GM19240 (cell line): ENCODE data around the gene ABCC12.

Source experiments
- DNase-seq: peaks from one replicate; pipeline ENCODE4 v3.0.0; 2011; ENCODE audit warnings: low spot score; ENCODE audit not compliant: insufficient read length

The ABCC12 gene

DNA sequence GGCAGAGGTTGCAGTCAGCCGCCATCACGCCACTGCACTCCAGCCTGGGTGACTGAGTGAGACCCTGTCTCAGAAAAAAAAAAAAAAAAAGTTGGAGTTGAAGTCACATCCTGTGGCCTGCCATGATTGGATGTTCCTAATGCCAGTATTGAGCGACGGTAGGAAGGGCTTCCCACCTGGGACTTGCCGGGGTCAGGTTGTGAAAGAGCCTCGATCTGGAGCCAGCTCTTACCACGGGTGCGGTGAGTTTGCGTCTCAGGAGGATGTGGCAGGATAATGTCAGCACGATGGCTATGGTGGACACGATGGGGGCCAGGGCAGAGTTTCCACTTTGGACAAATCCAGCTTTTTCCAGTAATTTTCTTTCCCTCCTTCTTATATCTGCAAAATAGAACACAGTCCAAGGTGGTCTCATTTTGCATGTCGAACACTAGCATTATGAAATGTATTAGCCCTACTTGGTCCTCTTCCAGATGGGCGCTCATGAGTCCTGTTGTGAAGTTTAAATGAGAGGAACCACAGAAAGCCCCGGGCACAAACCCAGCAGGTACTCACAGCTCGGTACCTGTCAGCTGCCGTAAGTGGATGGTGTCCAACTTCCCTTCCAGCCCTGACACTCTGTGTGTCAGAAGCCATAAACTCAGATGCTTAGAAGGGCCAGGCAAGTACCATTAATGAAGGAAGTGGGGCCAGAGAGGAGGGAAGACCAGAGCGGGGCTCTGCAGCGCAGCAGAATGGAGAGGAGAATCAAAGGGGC, 22.2 kb downstream of the ABCC12 start:
- no peak for DNase-seq

- DNase-seq, result no peak
Observed at GRCh38 chr16:48132696-48133095, 23.1 kb downstream of the ABCC12 start.

GRCh38 chr16:48131201-48131935, 24.4 kb downstream of the ABCC12 start:
- DNase-seq, result no peak

DNA sequence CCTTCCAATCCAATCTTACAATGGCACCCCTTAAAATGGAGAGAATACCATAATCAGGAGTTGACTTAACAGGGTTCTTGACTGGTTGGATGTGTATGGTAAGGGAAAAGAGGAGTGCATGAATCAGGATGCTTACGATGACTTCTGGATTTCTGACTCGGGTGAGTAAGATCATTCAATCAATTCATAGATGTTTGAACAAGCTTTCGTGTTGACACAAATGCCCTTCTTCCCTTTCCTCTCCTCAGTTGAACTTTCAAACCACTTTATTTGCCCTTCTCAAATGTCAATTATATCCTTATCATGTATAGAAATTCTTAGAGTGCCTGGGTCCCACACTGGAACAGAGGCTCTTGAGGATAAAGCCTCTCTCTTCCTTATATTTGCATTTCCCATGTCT, 25.9 kb downstream of the ABCC12 start:
- DNase-seq, result no peak

DNA sequence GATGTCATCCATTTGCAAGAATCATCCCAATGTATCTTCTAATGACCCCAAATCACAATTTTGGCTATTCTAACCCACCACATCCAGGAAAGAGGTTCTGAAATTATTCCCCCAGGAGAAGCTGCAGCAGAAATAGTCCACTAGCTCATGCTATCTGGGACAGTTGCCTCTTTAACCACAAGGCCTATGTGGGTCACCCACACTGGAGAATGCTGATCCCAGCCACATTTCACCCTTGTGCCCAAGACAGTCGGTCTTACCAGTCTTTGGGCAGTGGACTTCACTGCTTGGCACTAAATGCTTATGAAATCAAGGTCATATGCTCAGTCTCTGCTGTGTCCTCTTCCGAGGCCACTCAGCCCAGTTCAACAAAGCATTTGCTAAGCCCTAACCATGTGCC, 27.0 kb downstream of the ABCC12 start:
- DNase-seq, result no peak

DNA sequence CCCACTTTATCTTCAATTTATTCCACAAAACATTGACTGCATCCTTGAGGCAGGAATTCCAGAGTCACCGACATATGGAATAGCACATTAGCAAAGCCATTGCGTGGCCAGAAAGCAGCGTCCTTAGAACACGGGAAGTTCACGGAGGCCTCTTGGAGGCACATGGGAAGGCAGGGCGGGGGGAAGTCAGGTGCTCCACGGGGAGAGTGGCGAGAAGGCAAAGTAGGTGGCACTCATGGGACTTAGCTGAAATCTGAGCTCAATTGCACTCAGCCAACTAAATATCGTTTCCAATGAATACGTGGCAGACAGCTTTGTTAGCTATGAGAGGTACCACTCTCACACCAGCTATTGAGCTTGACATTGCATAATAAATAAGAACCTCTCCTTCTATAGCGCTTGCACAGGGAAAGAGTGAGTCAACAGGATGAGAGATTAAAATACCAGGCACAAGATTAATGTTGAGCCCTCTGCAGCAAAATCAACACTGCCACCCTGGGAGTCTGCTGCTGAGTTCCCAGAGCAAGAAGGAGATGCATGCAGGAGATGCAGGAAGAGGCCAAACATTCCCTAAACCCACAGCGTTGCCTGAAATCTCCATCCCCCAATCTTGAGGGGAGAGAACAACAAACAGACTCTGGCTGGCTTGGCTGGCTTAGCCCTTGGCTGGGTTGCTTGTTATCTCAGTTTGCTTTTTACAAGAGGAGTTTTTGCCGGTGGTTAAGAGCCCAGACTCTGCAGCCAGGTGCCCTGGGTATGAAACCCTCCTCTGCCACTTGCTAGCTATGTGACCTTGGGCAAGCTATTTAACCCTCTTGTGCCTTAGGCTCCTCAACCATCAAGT, 28.8 kb downstream of the ABCC12 start:
- DNase-seq, result no peak

DNA sequence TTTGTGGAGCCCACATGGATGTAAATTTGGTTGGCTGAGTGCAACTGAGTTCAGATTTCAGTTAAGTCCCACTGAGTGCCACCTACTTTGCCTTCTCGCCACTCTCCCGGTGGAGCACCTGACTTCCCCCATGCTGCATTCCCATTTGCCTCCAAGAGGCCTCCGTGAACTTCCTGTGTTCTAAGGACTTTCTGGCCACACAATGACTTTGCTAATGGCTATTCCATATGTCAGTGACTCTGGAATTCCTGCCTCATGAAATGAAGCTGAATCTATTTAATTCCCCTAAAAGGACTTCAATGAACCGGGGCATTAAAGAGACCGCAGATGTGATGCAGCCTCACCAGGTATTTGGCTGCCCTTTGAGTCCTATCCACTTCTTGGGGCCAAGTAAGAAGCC, 29.9 kb downstream of the ABCC12 start:
- DNase-seq, result no peak

DNA sequence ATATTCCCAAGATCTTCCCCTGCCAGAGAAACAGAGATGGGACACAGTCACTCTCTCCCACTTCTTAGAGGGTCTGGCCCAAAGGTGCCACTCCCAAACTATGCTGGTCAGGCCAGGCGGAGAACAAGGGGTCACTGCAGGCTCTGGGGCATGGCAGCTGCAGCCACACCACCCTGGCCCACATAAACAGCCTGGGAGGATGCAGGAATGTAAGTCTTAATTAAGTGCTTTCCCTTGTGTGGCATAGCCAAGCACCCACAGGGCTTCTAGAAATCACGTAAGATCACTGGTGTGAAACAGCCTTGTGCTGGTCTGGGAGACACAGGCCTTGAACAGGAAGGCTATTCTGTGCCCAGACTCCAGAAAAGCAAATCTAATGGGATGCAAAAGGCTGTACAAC, 31.5 kb downstream of the ABCC12 start:
- DNase-seq, result no peak

DNA sequence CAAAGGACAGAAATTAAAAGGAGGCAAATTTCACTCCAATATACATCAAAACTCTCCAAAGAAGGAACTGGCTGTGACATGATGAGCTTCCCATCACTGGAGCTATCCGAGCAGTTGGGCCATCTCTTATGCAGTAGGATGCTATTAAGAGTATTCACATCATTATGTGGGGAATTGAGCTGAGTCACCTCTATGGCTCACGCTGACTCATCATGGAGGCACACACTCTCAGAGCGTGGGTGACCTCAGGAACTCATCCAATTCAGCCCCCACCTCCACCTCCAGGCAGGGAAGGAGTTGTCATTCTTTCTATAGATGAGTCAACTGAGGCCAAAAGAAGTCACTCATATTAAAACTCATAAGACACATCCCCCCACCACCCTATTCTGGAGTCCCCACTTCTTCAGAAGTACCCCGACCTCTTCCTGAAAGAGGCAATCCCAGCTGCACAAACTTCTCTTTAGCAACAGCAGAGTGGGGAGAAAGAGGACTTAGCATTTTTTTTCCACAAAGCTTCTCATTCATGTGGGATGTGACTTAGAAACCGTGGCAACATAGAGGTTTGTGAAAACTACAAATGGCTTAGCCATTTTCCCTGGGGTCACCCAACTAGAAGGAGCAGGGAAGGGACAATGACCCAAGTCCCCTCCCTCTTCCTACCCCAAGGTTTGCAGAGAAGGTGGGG, 32.5 kb downstream of the ABCC12 start:
- peak; percentile 20 for DNase-seq

GRCh38 chr16:48121276-48121675, 34.5 kb downstream of the ABCC12 start:
- no peak for DNase-seq

- no peak for DNase-seq
Observed at GRCh38 chr16:48118841-48119240, 37.0 kb downstream of the ABCC12 start.

DNA sequence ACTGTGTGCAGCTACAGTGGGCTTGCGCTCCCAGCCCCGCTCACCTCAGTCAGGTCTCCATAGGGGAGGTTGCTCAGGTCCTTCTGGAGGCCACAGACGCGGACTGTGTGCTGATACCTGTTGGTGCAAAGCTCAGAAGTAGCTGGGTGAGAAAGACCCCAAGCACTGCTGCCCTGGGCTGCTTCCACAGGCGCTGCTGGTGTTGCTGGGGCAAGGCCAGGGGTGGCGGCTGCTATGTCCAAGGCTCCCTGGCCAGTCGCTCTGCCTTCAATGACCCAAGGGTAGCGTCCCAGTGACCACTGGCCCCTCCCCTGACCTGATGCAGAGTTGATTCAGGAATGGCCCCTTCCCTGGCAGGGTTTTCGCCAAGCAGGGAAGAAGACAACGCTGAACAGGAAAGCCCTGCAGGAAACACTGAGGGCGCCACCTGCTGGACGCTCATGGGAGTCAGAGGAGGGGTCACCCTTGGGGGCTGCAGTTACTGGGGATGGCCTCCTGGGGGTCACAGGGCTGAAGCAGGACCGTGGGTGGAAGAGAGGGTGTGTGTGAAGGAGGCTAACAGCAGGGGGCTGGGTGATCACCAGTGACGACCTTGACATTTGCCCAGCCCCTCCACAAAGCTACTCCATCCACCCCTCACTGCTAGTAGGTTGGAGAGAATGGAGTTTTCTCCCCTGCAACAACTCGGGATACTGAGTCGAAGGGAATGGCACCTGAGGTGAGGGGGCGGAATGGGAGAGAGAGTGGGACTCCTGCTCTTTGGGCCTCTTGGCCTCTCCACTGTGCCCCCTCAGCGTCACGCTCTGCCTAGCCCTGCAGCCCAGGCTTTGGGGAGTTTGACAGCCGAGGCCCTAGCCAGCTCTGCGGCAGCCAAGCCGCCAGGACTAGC, 38.3 kb downstream of the ABCC12 start:
- peak; percentile 54 for DNase-seq

GRCh38 chr16:48115299-48115698, 40.5 kb downstream of the ABCC12 start:
- no peak for DNase-seq

DNA sequence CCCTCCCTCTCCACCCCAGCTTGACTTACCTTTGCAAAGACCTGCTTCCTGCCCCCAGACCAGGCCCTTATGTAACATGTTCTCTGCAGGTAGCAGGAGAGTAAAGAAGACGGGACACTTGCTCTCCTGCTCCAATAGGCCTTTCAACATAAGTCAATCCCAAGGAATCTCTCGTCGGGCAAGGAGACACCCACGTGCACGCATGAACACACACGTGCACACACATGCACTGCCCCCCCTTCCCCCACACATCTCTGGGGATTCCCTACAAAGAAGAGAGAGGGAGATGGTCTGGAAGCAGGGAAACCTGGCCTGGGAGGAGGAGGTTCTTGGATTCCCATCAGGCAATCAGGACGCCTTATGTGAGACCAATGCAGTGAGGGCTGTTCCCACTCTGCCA, 41.4 kb downstream of the ABCC12 start:
- no peak for DNase-seq

DNA sequence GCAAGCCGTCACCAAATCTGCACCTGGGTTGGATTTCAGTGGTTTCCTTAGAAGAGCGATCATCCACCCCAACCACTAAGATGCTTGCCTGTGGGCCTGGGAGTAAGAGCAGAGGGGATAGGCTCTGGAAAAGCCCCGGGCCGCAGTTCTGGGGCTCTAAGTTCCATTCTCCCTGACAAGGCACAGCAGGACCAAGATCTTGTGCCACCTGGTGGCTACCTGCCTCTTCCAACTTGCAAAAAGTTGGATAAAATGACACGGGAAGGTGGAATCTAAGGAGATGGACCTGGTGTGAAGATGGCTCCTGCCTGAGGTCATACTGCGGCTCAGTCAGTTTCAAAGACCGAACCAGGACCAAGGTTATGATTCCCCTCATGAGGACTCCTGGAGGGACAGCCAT, 42.3 kb downstream of the ABCC12 start:
- DNase-seq, result no peak

GRCh38 chr16:48113001-48113400, 42.8 kb downstream of the ABCC12 start:
- DNase-seq, result no peak

GRCh38 chr16:48112600-48112999, 43.2 kb downstream of the ABCC12 start:
- DNase-seq, result no peak

DNA sequence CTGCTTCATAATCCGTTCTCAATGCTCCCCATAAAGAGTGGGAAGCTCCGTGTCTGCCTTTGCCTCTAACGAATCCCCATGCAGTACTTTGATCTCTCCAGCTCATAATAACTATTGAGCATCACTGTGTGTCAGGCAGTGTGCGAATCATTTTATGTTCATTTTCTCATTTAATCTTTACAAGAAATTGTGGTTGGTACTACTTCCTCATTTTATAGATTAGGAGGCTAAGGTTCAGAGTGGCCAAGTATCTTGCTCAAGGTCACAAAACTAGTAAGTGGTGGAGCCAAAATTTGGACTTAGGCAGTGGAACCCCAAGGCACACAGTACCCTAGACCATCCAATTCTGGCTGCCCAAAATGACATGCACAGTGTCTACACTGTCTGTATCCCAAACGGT, 44.8 kb downstream of the ABCC12 start:
- no peak for DNase-seq

GRCh38 chr16:48110000-48110399, 45.8 kb downstream of the ABCC12 start:
- DNase-seq, result no peak

DNA sequence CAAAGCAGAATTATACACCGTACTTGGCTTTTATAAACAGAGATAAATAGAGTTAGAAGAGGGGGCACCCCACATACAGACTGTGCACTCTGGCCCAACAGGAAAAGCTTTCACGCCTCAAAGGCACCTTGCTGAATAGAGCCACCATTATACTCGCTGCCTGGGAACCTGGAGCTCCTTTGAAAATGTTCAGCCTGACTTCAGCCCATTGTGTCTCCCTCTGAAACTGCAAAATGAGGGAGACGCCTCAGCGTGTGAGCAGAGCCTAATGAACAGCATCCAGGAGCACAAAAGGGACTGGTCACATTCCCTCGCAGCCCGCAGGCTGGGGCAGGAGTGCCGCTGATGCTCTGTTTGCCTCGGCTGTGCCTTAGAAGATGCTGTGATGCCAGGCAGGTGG, 46.3 kb downstream of the ABCC12 start:
- no peak for DNase-seq

DNA sequence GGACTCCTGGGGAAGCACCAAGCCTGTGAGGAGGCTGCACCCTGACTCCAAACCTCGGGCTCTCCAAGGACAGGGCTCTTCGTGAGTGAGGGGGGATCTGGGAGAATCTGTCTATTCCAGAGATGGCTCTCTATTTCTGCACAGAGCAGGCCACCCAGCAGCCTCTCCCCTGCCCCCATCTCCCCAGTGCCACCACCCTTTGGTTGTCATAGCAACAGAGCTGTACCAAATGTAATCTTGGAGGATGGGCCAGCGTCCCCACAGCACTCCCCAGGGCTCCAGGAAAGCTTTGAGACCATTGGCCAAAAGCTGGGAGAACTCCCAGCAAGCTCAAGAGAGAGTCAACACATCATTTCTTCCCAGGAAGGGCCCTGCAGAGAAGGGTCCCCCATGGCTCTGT, 49.3 kb downstream of the ABCC12 start:
- DNase-seq, result no peak
